H1 (cell line): ENCODE data around the gene HMGB3.

ENCODE experiments used
- ATF2 ChIP-seq: IDR thresholded peaks from 2 replicates; pipeline ENCODE4 v1.6.1; 2012; ENCODE audit warnings: low read length, inconsistent platforms
- CEBPB ChIP-seq: IDR thresholded peaks from 2 replicates; pipeline ENCODE4 v1.6.1; 2012; ENCODE audit warnings: low read depth, low read length
- CTCF ChIP-seq, 3 experiments: IDR thresholded peaks; 1 replicate in 2 of 3; 2 replicates in 1 of 3; pipeline versions ENCODE4 v1.5.1 to v1.6.1; 2011; ENCODE audit warnings: low read length in 3 of 3, mild to moderate bottlenecking in 3 of 3, inconsistent platforms in 2 of 3, low read depth in 1 of 3, moderate library complexity in 1 of 3; ENCODE audit not compliant: insufficient read depth in 1 of 3; ENCODE audit errors: control extremely low read depth in 1 of 3
- FOSL1 ChIP-seq: IDR thresholded peaks from 2 replicates; pipeline ENCODE4 v1.6.1; 2011; ENCODE audit warnings: mild to moderate bottlenecking, low read depth, low read length, moderate library complexity; ENCODE audit not compliant: insufficient read depth
- MAFK ChIP-seq: IDR thresholded peaks from 2 replicates; pipeline ENCODE4 v1.6.1; 2012; ENCODE audit warnings: low read depth, mild to moderate bottlenecking, improper control_type of control experiment, low read length
- POLR2A ChIP-seq, 2 experiments: IDR thresholded peaks; 1 replicate in 1 of 2; 2 replicates in 1 of 2; pipeline ENCODE4 v1.6.1; 2011; ENCODE audit warnings: low read depth in 2 of 2, low read length in 2 of 2, mild to moderate bottlenecking in 2 of 2; ENCODE audit errors: control extremely low read depth in 1 of 2
- POLR2AphosphoS5 ChIP-seq: IDR thresholded peaks from 2 replicates; pipeline ENCODE4 v1.6.1; 2011; ENCODE audit warnings: low read depth, low read length
- RAD21 ChIP-seq, 2 experiments: IDR thresholded peaks in 1 of 2; conservative IDR thresholded peaks in 1 of 2; 2 replicates each; pipeline ENCODE4 v1.6.1; 2011; ENCODE audit warnings: low read depth in 2 of 2, low read length in 2 of 2, improper control_type of control experiment in 1 of 2, inconsistent platforms in 1 of 2, mild to moderate bottlenecking in 1 of 2, moderate library complexity in 1 of 2
- SIX5 ChIP-seq: IDR thresholded peaks from 2 replicates; pipeline ENCODE4 v1.6.1; 2011; ENCODE audit warnings: mild to moderate bottlenecking, low read depth, low read length
- USF2 ChIP-seq: IDR thresholded peaks from 2 replicates; pipeline ENCODE4 v1.6.1; 2011; ENCODE audit warnings: low read length, improper control_type of control experiment

- TF ChIP-seq CTCF (IDR thresholded peaks at IDR 0.05; ENCODE audit: control extremely low read depth in 1 of 3, insufficient read depth in 1 of 3, low read depth in 1 of 3, low read length in 3 of 3) (no peak), POLR2A (IDR thresholded peaks at IDR 0.05; ENCODE audit: control extremely low read depth in 1 of 2, low read depth in 2 of 2, low read length in 2 of 2) (no peak), RAD21 (IDR thresholded peaks at IDR 0.05 in 1 of 2, conservative IDR thresholded peaks at IDR 0.05 in 1 of 2; ENCODE audit: low read depth in 2 of 2, low read length in 2 of 2) (no peak), ATF2 (no peak), USF2 (no peak), CEBPB (no peak), SIX5 (no peak), FOSL1 (no peak), MAFK (no peak), POLR2AphosphoS5 (no peak)
Measured at GRCh38 chrX:150968862-150969720, 14.0 kb upstream of the HMGB3 start.
